ENCODE results near the gene AGPAT1.
"Not testable (repeated sequence)": the region's sequence is repeated elsewhere in the genome, so short reads cannot be mapped to it uniquely, and the experiment has no call there.

The AGPAT1 gene

DNA sequence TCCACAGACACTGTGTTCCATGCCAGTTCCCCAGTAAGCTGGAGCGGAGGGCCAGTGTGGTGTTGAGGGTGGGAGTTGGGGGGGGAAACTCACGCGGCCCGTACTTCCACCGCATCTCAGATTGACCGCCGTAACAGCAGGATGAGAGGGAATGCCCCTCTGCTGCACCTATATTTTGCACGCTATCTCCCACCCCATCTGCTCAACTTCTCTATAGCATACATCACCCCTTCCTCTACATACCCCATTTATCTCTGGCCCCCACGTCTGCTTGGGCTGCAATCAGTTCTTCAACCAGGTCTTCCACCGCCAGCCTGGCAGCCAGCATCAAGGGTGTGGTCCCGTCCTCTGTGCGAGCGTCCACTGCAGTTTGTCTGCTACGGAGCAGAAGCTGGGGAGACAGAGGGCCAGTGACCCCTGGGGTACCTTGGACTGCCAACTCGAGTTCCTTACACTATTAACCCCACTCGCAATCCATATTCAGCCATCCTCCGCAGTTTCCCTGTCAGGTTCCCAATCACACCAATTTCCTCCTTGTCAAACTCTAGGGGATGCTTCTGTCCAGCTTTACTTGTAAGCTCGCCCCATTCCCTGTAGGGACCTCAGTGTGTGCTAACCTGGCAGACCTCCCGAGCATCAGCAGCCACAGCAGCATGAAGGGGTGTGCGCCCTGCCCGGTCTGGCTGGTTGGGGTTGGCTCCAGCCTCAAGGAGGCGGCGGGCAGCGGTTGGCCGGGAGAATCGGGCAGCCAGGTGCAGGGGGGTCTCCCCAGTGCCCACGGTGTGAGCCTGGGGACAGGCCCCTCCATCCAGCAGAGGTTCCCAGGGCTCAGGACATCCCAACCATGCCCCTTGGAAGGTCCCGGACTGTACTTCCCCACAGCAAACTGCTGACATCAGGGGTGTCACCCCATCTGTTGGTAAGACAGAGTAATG is 21.1 kb upstream of the AGPAT1 start:
- H3K9ac ChIP-seq (ENCODE audit: low read depth, low read length): peak overlapping the region; percentile 93
- peak overlapping the region; percentile 82 for H3K4me3 ChIP-seq (ENCODE audit: low read depth, low read length)
- peak overlapping the region; percentile 100 for H3K27ac ChIP-seq (ENCODE audit: low read depth, low read length)
- H3K9me3 ChIP-seq (ENCODE audit: control insufficient read depth, insufficient read depth, low read length): no peaks in the 10 kb centered on the region
- H3K36me3 ChIP-seq (ENCODE audit: control insufficient read depth, insufficient read depth, low read length): no peaks in the 10 kb centered on the region
- H3K27me3 ChIP-seq (ENCODE audit: control insufficient read depth, insufficient read depth, low read length): no peaks in the 10 kb centered on the region
- H3K4me1 ChIP-seq (ENCODE audit: control insufficient read depth, insufficient read depth, low read length): peaks cover 28% of the 10 kb centered on the region

- H3K4me1 ChIP-seq (ENCODE audit: control insufficient read depth, insufficient read depth, low read length): peaks cover 28% of the 10 kb centered on the region
- H3K36me3 ChIP-seq (ENCODE audit: control insufficient read depth, insufficient read depth, low read length): no peaks in the 10 kb centered on the region
- peak overlapping the region; percentile 93 for H3K9ac ChIP-seq (ENCODE audit: low read depth, low read length)
- H3K4me3 ChIP-seq (ENCODE audit: low read depth, low read length): peak overlapping the region; percentile 82
- peak overlapping the region; percentile 100 for H3K27ac ChIP-seq (ENCODE audit: low read depth, low read length)
- H3K9me3 ChIP-seq (ENCODE audit: control insufficient read depth, insufficient read depth, low read length): no peaks in the 10 kb centered on the region
- no peaks in the 10 kb centered on the region for H3K27me3 ChIP-seq (ENCODE audit: control insufficient read depth, insufficient read depth, low read length)
Measured at GRCh38 chr6:32195902-32196681, 20.2 kb upstream of the AGPAT1 start.

DNA sequence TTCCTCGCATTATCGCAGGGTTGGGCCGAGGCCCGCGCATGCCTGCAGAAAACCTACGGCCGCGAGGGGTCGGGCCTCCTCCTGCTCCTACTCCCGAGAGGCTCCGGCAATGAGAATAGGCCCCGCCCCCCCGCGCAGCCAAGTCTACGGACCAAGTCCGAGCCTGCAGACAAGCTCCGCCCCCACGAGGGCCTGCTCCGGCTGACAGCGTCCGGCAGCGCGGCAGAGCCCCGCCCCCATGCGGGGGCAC is 19.7 kb upstream of the AGPAT1 start:
- no peaks in the 10 kb centered on the region for H3K27me3 ChIP-seq (ENCODE audit: control insufficient read depth, insufficient read depth, low read length)
- peak overlapping the region; percentile 93; the same call in 1 of the 2 replicates for H3K9ac ChIP-seq (ENCODE audit: low read depth, low read length)
- H3K4me3 ChIP-seq (ENCODE audit: low read depth, low read length): peak overlapping the region; percentile 82; the same call in 1 of the 2 replicates
- no peaks in the 10 kb centered on the region for H3K36me3 ChIP-seq (ENCODE audit: control insufficient read depth, insufficient read depth, low read length)
- H3K4me1 ChIP-seq (ENCODE audit: control insufficient read depth, insufficient read depth, low read length): peaks cover 33% of the 10 kb centered on the region
- H3K9me3 ChIP-seq (ENCODE audit: control insufficient read depth, insufficient read depth, low read length): no peaks in the 10 kb centered on the region
- H3K27ac ChIP-seq (ENCODE audit: low read depth, low read length): peak overlapping the region; percentile 100

- Histone ChIP-seq H3K4me1 (ENCODE audit: control insufficient read depth, insufficient read depth, low read length) (peaks cover 35% of the 10 kb centered on the region), H3K27ac (ENCODE audit: low read depth, low read length) (peak overlapping the region; percentile 100)
Measured at GRCh38 chr6:32194825-32195651, 19.2 kb upstream of the AGPAT1 start.

DNA sequence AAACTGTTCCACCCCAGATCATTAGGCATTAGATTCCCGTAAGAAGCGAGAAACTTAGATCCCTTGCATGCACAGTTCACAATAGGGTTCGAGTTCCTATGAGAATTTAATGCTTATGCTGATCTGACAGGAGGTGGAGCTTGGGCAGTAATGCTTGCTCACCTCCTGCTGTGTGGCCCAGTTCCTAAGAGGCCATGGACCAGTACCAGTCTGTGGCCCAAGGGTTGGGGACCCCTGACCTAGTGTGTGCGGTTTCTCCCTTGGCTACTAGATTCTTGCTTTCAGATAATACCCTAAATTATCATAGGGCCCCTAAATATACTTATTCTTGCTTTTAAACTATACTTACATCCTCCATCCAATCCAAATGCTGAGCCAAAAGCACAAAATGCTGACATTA is 18.5 kb upstream of the AGPAT1 start:
- H3K27ac ChIP-seq (ENCODE audit: low read depth, low read length): peak overlapping the region; percentile 100
- H3K4me3 ChIP-seq (ENCODE audit: low read depth, low read length): no peak overlapping the region
- no peaks in the 10 kb centered on the region for H3K9me3 ChIP-seq (ENCODE audit: control insufficient read depth, insufficient read depth, low read length)
- no peak overlapping the region for H3K9ac ChIP-seq (ENCODE audit: low read depth, low read length)
- no peaks in the 10 kb centered on the region for H3K27me3 ChIP-seq (ENCODE audit: control insufficient read depth, insufficient read depth, low read length)
- H3K36me3 ChIP-seq (ENCODE audit: control insufficient read depth, insufficient read depth, low read length): no peaks in the 10 kb centered on the region
- H3K4me1 ChIP-seq (ENCODE audit: control insufficient read depth, insufficient read depth, low read length): peaks cover 35% of the 10 kb centered on the region

More at GRCh38 chr6:32194825-32195651, 19.2 kb upstream of the AGPAT1 start:
- Histone ChIP-seq H3K9me3 (ENCODE audit: control insufficient read depth, insufficient read depth, low read length) (no peaks in the 10 kb centered on the region), H3K4me3 (ENCODE audit: low read depth, low read length) (peak overlapping the region; percentile 80), H3K36me3 (ENCODE audit: control insufficient read depth, insufficient read depth, low read length) (no peaks in the 10 kb centered on the region), H3K9ac (ENCODE audit: low read depth, low read length) (peak overlapping the region; percentile 71), H3K27me3 (ENCODE audit: control insufficient read depth, insufficient read depth, low read length) (no peaks in the 10 kb centered on the region)

DNA sequence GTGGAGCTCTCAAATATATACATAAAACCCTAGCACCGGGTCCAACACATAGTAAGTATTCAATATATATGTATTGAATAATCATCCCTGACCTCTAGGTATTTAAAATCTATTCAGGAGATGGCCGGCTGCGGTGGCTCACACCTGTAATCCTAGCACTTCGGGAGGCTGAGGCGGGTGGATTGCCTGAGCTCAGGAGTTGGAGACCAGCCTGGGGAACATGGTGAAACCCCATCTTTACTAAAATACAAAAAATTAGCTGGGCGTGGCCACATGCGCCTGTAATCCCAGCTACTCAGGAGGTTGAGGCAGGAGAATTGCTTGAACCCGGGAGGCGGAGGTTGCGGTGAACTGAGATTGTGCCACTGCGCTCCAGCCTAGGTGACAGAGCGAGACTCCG is 17.2 kb upstream of the AGPAT1 start:
- not testable (repeated sequence) for H3K27ac ChIP-seq (ENCODE audit: low read depth, low read length); H3K9me3 ChIP-seq (ENCODE audit: control insufficient read depth, insufficient read depth, low read length); H3K9ac ChIP-seq (ENCODE audit: low read depth, low read length)

DNA sequence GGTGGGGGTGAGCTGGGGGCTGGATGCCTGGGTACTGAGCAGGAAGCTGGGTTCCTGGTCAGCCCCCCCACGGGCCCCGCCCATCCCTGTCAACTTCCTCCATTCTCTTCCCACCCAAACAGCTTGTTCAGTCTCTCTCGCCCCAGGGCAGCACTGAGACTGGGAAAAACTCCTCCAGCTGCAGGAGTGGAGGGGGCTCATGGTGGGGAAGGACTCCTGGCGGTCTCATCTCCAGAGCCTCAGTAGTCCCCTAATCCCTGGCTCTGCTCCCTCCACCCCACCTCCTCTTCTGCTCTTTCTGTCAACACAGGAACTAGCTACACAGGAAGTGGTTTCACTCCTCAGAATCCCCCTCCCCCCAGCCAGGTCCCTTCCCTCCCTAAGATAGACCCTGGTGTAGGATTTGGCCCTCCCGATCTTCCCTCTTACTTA is 16.7 kb upstream of the AGPAT1 start, which contains the start of gene GPSM3:
Gene GPSM3 (minus strand): TSS at position 36 of the 432 bp plus-strand sequence. CDS start 130 bp downstream, outside the sequence.
- Histone ChIP-seq H3K36me3 (ENCODE audit: control insufficient read depth, insufficient read depth, low read length) (peaks cover 5% of the 10 kb centered on the region), H3K27me3 (ENCODE audit: control insufficient read depth, insufficient read depth, low read length) (no peaks in the 10 kb centered on the region), H3K9ac (ENCODE audit: low read depth, low read length) (no peak within 1 kb of the TSS), H3K27ac (ENCODE audit: low read depth, low read length) (peak within 1 kb of the TSS; percentile 38), H3K4me1 (ENCODE audit: control insufficient read depth, insufficient read depth, low read length) (peaks cover 41% of the 10 kb centered on the region), H3K9me3 (ENCODE audit: control insufficient read depth, insufficient read depth, low read length) (no peaks in the 10 kb centered on the region), H3K4me3 (ENCODE audit: low read depth, low read length) (peak within 1 kb of the TSS; percentile 10; the same call in 1 of the 2 replicates)

More for the DNA sequence above, 17.2 kb upstream of the AGPAT1 start:
- not testable (repeated sequence) for H3K27me3 ChIP-seq (ENCODE audit: control insufficient read depth, insufficient read depth, low read length); H3K36me3 ChIP-seq (ENCODE audit: control insufficient read depth, insufficient read depth, low read length)
- peak overlapping the region; percentile 10; the same call in 1 of the 2 replicates for H3K4me3 ChIP-seq (ENCODE audit: low read depth, low read length)
- H3K4me1 ChIP-seq (ENCODE audit: control insufficient read depth, insufficient read depth, low read length): peaks cover 41% of the 10 kb centered on the region

DNA sequence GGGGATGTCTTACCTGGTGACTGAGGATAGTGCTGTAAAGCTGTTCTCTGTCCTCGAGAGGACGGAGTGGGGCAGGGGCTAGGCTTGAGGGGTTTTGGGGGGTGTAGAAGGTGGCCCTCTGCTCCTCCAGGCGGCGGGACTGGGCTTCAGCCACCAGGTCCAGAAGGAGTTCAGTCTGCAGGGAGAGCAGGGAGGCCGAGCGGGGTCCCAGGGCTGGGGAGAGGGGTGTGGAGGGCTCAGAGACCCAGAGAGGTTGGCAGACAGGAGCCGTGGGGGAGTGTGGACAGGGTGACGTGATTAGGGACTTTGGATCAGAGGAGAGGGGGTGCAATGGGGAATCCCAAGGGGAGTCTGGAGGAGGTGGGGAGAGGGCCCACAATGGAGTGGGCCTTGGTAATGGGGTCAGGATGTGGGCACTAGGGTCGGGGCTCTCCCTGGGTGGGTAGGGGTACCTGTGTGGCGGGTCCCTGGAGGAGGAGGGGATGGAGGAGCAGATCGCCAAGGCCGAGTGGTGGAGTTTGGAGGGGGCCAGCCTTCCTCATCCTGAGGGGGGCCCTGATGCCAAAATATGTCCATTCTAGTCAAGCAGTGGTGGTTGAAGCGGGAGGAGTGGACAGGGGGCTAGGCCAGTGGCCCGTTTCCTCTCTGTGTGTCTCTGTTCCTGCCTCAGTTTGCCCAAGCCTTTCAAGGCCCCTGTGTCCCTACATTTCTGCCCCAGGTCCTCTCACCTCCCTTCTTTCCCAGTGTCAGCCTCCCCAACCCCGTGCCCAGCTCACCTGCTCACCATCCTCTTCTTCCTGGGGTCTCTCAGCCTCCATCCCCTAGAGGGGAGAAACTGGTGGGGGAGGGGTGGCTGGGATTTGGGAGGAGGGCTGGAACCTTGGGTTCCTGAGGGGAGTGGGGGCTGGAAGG is 16.1 kb upstream of the AGPAT1 start:
- Histone ChIP-seq H3K9me3 (ENCODE audit: control insufficient read depth, insufficient read depth, low read length) (no peaks in the 10 kb centered on the region), H3K4me3 (ENCODE audit: low read depth, low read length) (no peak overlapping the region), H3K36me3 (ENCODE audit: control insufficient read depth, insufficient read depth, low read length) (peaks cover 11% of the 10 kb centered on the region), H3K4me1 (ENCODE audit: control insufficient read depth, insufficient read depth, low read length) (peaks cover 36% of the 10 kb centered on the region), H3K9ac (ENCODE audit: low read depth, low read length) (no peak overlapping the region), H3K27ac (ENCODE audit: low read depth, low read length) (no peak overlapping the region), H3K27me3 (ENCODE audit: control insufficient read depth, insufficient read depth, low read length) (no peaks in the 10 kb centered on the region)

DNA sequence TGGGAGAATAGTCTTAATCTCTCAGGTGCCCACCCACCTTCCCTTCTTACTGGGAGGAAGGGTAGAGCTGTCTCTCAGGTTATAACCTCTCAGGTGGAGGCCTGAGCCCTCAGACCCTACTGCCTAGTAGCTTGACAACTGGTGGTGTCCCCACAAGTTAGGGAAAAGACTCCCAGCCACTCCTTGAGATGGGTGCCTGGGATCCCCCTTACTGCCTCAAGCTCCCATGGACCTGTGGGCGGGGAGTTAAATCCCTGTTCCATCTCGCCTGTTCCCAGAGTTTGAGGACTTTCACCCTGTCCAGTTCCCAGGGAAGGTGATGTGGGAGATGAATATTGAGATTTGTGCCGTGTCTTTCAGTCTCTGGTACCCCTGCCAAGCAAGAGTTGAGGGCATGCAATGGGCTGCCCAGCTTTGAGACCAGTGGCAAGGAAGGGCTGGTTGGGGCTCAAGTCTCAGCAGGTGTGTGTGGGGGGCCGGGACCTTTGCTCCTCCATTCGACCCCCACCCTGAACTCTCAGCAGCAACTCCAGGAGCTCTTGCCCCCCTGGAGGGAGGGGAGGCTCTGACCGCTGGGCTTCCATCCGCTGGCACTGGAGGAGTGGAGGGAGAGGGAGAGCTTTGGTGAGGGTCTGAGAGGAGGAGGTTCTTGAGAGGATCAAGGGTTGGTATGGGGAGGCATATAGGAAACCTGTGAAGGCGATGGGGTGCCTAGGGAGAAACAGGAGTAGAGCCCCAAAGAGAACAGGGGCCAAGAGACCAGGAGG is 15.2 kb upstream of the AGPAT1 start:
- peaks cover 33% of the 10 kb centered on the region for H3K4me1 ChIP-seq (ENCODE audit: control insufficient read depth, insufficient read depth, low read length)
- 0 out of 2 replicates have a peak overlapping the region, but pooled peaks have one; percentile 67 for H3K4me3 ChIP-seq (ENCODE audit: low read depth, low read length)
- H3K27me3 ChIP-seq (ENCODE audit: control insufficient read depth, insufficient read depth, low read length): no peaks in the 10 kb centered on the region
- no peaks in the 10 kb centered on the region for H3K9me3 ChIP-seq (ENCODE audit: control insufficient read depth, insufficient read depth, low read length)
- H3K27ac ChIP-seq (ENCODE audit: low read depth, low read length): peak overlapping the region; percentile 85
- no peak overlapping the region for H3K9ac ChIP-seq (ENCODE audit: low read depth, low read length)
- peaks cover 19% of the 10 kb centered on the region for H3K36me3 ChIP-seq (ENCODE audit: control insufficient read depth, insufficient read depth, low read length)

All from HUES48 (cell line).